Upper lobe of right lung (tissue), 1 donor: Measurements from ENCODE around the gene TCHP. TPM values are rescaled to one million over a fixed set of nuclear protein-coding genes. Genes with fewer than 3 reads are reported as not detected.

Experiments
- ATAC-seq: fragments of 200-7000 bp; cut with Tn5 transposase; one replicate; pipeline ENCODE4 v1.9.1; 2020; ENCODE audit warnings: mild to moderate bottlenecking, moderate library complexity
- DNase-seq: peaks from one replicate; pipeline ENCODE4 v3.0.0-alpha.2; 2020
- H3K27ac ChIP-seq: fragments of 200-600 bp; one replicate; pipeline ENCODE4 v1.8.0; 2022
- H3K27me3 ChIP-seq: fragments of 200-600 bp; one replicate; pipeline ENCODE4 v1.8.0; 2022; ENCODE audit warnings: mild to moderate bottlenecking
- H3K36me3 ChIP-seq: fragments of 200-600 bp; one replicate; pipeline ENCODE4 v1.8.0; 2022
- H3K4me1 ChIP-seq: fragments of 200-600 bp; one replicate; pipeline ENCODE4 v1.8.0; 2022
- H3K4me3 ChIP-seq: fragments of 200-600 bp; one replicate; pipeline ENCODE4 v1.8.0; 2022; ENCODE audit warnings: mild to moderate bottlenecking
- H3K9me3 ChIP-seq: fragments of 200-600 bp; one replicate; pipeline ENCODE4 v1.8.0; 2022
- intact Hi-C: fragments of 100-400 bp; cut with DNase I; formaldehyde crosslinking; loops from one replicate; pipeline ENCODE4 v1.11.0; 2022
- total RNA-seq: library from RNA; stranded (reverse); fragmentation: NEBNext Ultra II Directional; extraction: Animal tissue kit (Norgen Biotek cat#: 25700); gene quantifications from one replicate; pipeline ENCODE4 v1.2.1, GENCODE V29; 2021
- TF ChIP-seq, protein P1 (sequence below): fragments of 200-600 bp; IDR thresholded peaks from one replicate; pipeline ENCODE4 v1.8.0; 2022; ENCODE audit warnings: antibody characterized with exemption
- donor health status: DM: no; HTN: yes; CAD: no; lungs with severe emphysema.

TCHP gene
- total RNA-seq, 1 donor from 2014 or later, result 16.5 TPM

DNA sequence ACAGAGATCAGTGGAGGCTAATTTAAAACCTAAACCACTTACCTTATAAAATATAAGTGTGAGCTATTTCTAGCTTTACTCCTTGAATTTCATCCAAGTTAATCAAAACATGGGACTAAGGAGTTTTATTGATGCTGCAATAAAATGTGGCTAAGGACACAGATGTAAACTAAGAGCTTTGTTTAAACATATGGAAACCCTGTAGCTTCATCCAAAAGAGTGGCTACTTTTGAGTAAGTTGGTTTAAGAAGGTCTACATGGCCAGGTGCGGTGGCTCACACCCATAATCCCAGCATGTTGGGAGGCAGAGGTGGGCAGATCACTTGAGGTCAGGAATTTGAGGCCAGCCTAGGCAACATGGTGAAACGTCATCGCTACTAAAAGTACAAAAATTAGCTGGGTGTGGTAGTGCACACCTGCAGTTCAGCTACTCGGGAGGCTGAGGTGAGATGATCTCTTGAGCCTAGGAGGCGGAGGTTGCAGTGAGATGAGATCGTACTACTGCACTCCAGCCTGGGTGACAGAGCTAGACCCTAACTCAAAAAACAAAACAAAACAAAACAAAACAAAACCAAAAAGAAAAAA lies 40.4 kb downstream of the TCHP start:
- Histone ChIP-seq H3K4me1 (no peaks in the 10 kb centered on the region), H3K4me3 (no peak overlapping the region), H3K27ac (no peak overlapping the region), H3K9me3 (no peaks in the 10 kb centered on the region), H3K27me3 (no peaks in the 10 kb centered on the region), H3K36me3 (peaks cover 52% of the 10 kb centered on the region)
- intact Hi-C loops, result no loop called here
- ATAC-seq (no peak), DNase-seq (no peak)
- TF ChIP-seq, protein P1, sequence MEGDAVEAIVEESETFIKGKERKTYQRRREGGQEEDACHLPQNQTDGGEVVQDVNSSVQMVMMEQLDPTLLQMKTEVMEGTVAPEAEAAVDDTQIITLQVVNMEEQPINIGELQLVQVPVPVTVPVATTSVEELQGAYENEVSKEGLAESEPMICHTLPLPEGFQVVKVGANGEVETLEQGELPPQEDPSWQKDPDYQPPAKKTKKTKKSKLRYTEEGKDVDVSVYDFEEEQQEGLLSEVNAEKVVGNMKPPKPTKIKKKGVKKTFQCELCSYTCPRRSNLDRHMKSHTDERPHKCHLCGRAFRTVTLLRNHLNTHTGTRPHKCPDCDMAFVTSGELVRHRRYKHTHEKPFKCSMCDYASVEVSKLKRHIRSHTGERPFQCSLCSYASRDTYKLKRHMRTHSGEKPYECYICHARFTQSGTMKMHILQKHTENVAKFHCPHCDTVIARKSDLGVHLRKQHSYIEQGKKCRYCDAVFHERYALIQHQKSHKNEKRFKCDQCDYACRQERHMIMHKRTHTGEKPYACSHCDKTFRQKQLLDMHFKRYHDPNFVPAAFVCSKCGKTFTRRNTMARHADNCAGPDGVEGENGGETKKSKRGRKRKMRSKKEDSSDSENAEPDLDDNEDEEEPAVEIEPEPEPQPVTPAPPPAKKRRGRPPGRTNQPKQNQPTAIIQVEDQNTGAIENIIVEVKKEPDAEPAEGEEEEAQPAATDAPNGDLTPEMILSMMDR, result no peak

DNA sequence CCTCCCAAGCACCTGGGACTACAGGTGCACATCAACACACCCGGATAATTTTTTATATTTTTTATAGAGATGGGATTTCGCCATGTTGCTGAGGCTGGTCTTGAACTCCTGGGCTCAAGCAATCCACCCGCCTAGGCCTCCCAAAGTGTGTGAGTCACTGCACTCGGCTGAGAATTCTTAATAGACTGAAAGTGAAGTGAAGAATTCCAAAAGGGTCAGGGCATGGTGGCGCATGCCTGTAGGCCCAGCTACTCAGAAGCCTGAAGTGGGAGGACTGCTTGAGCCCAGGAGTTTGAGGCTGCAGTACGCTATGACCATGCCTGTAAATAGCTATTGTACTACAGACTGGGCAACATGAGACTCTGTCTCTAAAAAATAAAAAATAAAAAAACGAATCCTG lies 43.7 kb downstream of the TCHP start:
- no peaks in the 10 kb centered on the region for H3K9me3 ChIP-seq
- intact Hi-C loops, result no loop called here
- H3K27me3 ChIP-seq, result no peaks in the 10 kb centered on the region
- H3K36me3 ChIP-seq, result peaks cover 43% of the 10 kb centered on the region
- H3K4me3 ChIP-seq, result no peak overlapping the region
- DNase-seq (no peak), ATAC-seq (peak; percentile 43)
- TF ChIP-seq, protein P1, result no peak
- H3K4me1 ChIP-seq, result peaks cover 29% of the 10 kb centered on the region
- H3K27ac ChIP-seq, result no peak overlapping the region

DNA sequence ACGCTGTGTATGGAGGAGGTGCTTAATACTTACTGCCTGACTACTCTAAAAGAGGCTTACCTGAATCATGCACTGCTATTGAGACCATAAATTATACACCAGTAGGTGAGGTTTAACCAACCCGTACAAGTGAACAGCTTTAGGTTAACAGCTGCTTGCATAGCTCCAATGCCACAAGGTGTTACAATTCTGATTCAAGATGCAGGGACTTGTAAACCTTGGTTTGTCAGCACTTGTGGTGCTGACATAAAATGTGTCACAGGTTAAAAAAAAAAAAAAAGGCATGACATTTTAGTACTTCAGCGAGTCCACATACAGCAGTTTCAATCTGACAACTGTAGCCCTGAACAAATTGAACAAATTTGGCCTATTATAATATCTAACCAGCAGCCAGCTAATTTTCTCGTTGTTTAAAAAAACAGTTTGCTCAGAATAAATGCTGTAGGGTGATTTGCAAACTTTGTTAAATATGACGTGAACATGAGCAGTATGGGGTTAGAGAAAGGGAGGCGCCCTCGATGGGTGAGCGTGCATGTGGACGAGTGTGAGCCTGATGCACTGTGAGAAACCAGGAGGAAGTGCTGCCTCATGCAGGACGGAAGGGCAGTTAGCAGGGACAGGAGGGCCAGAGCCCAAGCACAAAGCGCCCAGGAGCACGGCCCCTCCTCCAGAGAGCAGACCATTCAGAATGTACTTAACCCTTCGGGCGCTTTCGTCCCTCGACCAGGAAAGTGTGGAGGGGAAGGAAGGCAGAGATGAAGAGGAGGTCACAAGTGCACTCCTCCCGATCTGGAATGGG lies 44.7 kb downstream of the TCHP start:
- TF ChIP-seq, protein P1, result no peak
- intact Hi-C loops, result no loop called here
- peaks cover 49% of the 10 kb centered on the region for H3K36me3 ChIP-seq
- no peaks in the 10 kb centered on the region for H3K9me3 ChIP-seq
- H3K27ac ChIP-seq, result peak overlapping the region; percentile 12
- H3K4me3 ChIP-seq, result no peak overlapping the region
- ATAC-seq (peak; percentile 55), DNase-seq (no peak)
- peaks cover 29% of the 10 kb centered on the region for H3K4me1 ChIP-seq
- no peaks in the 10 kb centered on the region for H3K27me3 ChIP-seq

DNA sequence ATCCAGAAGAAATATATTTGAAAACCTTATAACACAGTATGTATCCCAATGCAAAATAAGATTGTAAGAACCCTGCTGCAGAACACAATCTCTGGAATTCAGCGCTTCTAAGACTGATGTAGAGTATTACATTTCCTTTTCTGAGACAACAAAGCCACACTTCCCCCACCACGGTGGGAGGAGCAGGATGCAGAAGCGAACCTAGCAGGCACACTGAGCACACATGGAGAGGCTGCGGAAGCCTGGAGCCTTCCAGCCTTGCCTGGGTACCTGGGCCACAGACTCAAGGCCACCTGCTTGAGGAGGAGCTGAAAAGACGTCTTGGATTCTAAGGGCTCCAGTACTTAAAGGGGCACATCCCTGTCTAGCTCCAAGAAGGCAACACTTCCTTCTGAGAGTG lies 46.4 kb downstream of the TCHP start:
- DNase-seq (no peak), ATAC-seq (peak; percentile 62)
- H3K9me3 ChIP-seq, result no peaks in the 10 kb centered on the region
- H3K27me3 ChIP-seq, result no peaks in the 10 kb centered on the region
- peaks cover 29% of the 10 kb centered on the region for H3K4me1 ChIP-seq
- peak overlapping the region; percentile 33 for H3K27ac ChIP-seq
- no peak overlapping the region for H3K4me3 ChIP-seq
- intact Hi-C loops, result no loop called here
- TF ChIP-seq, protein P1, result no peak
- H3K36me3 ChIP-seq, result peaks cover 67% of the 10 kb centered on the region

DNA sequence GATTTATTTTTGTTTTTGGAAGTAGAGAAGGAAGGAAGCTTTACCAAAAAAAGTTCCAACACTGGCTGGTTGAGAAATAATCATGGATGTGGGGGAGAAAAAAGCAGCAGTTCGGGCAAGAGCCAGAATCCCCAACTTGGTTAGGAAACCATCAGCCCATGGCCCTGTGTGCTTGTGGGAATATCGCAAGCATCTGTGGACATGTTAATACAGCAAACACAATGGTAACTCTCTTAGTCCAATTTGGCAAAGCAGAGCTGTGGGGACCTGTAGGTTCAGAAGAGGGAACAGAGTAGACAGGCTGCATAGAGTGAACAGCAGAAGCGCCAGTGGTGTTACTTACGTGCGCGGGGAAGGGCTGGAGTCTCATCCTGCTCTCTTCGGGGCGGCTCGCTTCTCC lies 46.8 kb downstream of the TCHP start:
- Histone ChIP-seq H3K9me3 (no peaks in the 10 kb centered on the region), H3K36me3 (peaks cover 71% of the 10 kb centered on the region), H3K4me3 (no peak overlapping the region), H3K27me3 (no peaks in the 10 kb centered on the region), H3K27ac (peak overlapping the region; percentile 33), H3K4me1 (peaks cover 32% of the 10 kb centered on the region)
- no peak for DNase-seq
- ATAC-seq, result no peak
- TF ChIP-seq, protein P1, result no peak
- intact Hi-C loops, result no loop called here
